GM03348 (cell line): ENCODE measurements around the gene PI4K2B.
"Not testable (repeated sequence)": the region's sequence is repeated elsewhere in the genome, so short reads cannot be mapped to it uniquely, and the experiment has no call there.

Experiments
- DNase-seq: peaks from one replicate; pipeline ENCODE4 v3.0.0; 2012; ENCODE audit warnings: low spot score

Gene PI4K2B

DNA sequence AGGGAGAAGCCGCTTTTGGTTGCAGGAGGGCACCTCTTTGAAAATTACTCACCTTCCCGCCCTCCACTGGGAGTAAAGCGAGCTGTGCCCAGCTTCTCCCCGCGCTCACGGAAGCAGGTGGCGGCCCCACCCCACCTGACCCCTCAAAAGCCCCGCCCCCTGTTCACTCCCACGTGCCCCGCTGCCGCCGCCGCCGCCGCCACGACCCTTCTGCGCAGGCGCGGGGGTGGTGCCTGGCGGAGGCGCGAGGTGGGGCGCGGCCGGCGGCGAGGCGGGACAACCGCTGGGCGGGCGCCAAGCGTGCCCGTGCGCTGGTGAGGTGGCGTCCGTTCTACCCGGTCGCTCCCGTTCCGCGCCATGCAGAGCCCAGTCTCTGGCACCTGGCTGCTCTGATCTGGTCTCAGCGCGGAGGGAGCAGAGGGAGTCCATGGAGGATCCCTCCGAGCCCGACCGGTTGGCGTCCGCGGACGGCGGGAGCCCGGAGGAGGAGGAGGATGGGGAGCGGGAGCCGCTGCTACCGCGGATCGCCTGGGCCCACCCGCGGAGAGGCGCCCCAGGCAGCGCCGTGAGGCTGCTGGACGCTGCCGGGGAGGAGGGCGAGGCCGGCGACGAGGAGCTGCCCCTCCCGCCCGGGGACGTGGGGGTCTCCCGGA lies at the start of gene PI4K2B:
PI4K2B (plus strand) TSS at position 297 of the 653 bp plus-strand sequence; CDS start at position 428, 131 bp downstream.
- peak; percentile 97 for DNase-seq

DNA sequence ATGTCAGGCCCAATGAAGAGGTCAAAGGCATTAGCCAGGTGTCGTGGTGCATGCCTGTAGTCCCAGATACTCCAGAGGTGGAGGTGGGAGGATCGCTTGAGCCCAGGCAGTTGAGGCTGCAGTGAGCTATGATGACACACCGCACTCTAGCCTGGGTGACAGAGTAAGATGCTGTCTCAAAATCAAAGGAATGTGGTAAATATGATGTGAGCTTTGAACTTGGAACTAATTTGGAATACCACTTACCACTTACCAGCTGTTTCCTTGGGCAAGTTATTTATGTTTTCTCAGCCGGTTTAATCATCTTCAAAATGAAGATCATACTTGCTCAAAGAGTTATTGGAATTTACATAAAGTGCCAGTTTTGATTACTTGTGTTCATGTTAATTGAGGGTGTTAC lies 49.8 kb upstream of the PI4K2B start:
- no peak for DNase-seq

DNA sequence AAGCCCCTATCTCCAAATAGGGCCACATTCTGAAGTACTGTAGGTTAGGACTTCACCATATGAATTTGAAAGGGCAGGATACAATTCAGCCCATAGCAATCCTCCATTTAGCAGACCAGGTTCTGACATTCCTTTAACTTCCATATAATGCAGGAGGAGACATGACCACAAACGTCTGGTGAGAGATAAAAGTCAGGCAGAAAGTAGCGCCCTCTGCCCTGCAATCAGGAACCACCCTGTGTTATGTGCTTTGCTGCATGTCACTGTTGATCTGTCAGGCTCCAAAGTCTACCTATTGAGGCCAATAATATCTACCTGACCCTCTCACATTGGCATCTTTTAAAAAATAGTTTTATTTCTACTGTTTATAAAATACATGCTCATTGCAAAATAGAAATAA lies 43.4 kb upstream of the PI4K2B start:
- DNase-seq = no peak

DNA sequence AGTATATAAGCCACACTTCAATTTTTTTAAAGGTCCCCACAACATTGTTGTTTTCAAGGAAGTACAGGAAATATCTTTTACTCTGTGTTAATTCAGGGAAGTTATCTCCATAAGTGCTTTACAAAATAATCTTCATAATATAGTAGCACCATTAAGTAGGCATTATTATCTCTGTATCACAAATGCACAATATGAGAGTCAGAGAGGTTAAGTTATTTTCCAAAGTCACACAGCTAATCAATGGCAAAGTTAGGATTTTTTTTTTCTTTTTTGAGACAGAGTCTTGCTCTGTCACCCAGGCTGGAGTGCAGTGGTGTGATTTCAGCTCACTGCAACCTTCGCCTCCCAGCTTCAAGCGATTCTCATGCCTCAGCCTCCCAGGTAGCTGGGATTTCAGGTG lies 35.1 kb upstream of the PI4K2B start:
- DNase-seq = no peak

DNA sequence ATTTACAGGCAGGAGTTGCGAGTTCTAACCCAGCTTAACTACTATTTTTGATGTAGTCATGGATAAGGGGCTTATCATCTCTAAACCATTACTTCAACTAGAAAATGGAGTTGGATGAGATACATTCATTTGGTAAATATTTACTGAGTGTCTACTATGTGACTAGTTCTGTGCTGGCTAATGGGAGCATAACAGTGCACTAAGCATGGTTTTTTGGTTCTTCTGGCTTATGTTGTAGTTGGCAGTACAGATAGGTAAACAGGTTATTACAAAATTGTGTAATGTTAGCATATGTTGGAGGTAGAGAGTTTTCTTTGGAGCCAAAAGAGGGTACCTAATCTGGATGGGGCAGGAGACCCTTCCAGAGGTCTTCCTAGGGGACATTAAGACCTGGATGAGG lies 25.8 kb upstream of the PI4K2B start:
- no peak for DNase-seq

DNA sequence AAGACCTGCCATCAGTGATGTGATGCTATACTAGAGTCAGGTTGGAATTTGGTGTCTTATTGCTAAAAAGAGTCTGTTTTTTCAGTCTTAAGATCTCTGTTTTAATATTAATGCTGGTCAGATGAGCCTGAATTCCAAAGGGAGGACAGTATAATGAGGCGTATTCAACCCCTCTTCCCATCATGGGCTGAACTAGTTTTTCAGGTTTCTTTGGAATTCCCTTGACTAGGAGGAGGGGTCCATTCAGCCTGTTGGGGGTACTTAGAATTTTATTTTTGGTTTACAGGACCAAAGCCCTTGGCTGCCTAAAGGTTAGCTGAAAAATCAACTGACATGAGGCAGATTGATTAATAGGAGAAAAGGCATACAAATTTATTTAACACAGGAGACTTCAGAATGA lies 24.1 kb upstream of the PI4K2B start:
- no peak for DNase-seq

DNA sequence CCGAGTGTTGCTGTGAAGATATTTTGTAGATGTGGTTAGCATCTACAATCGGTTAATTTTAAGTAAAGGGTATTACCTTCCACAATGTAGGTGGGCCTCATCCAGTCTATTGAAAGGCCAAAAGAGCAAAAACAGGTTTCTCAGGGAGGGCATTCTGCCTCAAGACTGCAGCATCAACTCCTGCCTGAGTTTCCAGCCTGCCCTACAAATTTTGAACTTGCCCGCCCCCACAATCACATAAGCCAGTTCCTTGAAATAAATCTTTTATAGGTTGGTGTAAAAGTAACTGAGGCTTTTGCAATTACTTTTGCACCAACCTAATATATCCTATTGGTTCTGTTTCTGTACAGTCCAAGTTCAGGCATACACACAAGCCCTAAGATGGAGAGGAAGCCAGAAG lies 22.1 kb upstream of the PI4K2B start:
- no peak for DNase-seq

DNA sequence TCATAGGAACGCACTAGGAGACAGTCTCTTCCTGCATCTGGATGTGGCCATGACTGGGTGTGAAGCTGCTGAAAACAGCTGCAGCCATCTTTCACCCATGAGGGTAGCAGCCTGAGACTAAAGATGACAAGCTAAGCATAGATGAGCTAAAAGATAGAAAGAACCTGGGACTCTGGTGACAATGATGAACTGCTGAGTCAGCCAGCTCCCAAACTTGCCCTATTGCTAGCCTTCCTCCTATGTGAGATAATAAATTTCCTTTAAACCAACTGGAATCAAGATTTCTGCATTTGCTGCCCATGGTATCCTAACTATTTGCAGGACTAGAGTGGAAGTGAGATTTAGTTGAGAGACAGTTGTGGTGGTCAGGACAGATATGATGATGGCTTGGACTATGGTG lies 21.0 kb upstream of the PI4K2B start:
- DNase-seq = no peak

DNA sequence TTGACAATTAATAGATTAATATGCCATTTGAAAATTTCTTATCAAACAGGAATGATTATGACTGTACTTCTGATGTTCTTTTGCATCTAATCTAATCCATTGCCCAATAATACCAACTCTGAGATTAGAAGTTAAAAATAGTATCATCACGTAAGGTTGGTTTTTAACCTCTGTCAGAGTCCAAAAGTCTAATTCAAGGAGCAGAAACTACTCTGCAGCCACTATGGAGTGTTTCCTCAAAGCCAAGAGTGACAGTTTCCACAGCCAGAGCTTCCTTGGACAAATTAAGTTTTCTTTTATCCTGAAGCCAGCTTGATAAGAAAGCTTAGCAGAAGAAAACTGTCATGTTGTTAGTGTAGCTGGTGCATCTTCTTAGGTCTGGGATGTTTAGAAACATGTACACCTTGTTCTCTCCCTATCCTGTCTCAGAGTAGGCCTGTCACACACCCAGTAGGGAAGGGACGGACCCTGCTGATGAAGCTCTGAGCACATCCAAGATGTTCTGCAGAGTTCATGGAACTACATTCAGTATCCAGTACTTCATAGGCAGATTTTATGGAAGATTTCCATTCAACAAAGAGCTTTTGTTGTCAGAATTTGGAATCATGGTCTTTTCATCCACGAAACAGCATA lies 20.4 kb upstream of the PI4K2B start:
- DNase-seq = no peak

DNA sequence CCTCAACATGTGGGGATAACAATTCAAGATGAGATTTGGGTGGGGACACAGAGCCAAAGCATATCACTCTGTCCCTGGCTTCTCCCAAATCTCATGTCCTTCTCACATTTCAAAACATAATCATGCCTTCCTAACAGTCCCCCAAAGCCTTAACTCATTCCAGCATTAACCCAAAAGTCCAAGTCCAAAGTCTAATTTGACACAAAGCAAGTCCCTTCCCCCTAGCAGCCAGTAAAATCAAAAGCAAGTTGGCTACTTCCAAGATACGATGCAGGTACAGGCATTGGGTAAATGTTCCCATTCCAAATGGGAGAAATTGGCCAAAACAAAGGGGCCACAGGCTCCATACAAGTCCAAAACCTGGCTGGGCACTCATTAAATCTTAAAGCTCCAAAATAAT lies 19.1 kb upstream of the PI4K2B start:
- DNase-seq = not testable (repeated sequence)

DNA sequence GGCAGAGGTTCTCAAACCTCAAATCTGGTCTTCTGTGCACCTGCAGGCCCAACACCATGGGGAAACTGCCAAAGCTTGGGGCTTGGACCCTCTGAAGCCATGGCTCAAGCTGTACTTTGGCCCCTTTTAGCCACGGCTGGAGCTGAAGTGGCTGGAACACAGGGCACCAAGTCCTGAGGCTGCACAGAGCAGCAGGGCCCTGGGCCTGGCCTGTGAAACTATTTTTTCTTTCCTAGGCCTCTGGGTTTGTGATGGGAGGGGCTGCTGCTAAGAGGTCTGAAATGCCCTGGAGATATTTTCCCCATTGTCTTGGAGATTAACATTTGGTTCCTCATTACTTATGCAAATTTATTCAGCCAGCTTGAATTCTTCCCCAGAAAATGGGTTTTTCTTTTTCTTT lies 18.3 kb upstream of the PI4K2B start:
- no peak for DNase-seq

DNA sequence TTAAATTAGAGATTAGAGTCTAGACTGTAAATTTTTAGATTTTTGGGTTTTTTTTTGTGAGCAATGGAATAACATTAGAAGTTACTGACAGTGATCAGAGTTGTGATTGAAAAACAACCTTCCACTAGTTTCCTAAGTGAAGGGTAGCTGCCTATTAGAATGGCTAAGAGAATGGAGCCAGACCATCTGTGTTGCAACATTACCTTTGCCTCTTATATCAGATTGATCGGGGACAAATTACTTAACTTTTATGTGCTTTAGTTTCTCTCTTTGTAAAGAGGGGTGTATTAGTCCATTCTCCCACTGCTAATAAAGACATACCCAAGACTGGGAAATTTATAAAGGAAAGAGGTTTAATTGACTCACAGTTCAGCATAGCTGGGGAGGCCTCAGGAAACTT lies 12.5 kb upstream of the PI4K2B start:
- DNase-seq = no peak

DNA sequence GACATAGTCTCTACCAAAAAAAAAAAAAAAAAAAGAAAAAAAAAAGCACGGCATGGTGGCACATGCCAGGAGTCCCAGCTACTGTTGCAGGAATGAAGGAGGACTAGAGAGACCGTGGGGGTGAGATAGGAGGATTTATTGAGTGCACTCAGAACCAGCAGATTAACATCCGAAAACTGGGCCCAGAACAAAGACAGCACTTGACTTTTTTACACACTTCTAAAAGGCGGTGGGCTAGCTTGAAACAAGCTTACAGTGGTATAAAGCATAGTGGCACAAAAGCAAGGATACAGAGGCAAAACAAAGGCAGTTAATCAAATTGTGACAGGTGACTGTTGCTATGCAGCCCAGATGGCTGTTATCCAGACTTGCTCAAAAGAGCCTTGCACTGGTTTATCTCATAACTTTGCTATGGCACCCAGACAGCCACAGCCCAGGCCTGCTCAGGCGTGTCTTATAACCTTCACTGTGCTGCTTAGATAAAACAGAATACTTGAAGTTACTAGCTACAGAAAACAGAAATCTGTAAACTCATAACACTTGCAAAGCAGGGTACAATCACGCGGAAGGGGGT lies 9.9 kb upstream of the PI4K2B start:
- DNase-seq = no peak

DNA sequence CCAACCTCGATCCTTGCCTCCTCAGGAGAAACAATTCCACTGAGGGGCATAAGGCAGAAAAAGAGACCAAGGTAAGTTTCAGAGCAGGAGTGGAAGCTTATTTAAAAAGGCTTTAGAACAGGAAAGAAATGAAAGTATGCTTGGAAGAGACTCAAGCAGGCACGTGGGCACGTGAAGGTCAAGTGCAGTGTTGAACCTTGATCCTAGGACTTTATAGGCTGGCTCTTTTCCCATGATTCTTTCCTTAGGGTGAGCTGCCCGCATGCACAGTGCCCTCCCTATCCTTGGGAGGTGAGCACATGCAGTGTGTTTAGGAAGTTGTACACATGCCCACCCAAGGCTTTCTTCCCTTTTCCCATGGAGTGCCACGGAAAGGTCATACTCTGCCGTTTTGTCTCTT lies 4.0 kb upstream of the PI4K2B start:
- DNase-seq = no peak

DNA sequence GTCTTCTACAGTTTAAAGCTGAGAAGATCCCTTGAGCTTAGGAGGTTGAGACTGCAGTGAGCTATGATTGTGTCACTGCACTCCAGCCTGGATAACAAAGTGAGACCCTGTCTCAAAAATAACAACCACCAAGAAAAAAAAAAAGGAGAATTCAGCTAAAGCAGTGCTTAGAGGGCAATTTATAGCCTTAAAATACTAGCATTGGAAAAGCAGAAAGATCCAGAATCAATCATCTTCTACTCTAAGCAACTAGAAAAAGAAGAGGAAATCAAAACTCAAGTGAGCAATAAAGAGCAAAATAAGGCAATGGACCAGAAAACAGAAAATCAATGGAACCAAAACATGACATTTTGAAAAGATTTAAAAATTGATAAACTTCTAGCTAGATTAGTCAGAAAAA lies 639 bp upstream of the PI4K2B start:
- DNase-seq = no peak

DNA sequence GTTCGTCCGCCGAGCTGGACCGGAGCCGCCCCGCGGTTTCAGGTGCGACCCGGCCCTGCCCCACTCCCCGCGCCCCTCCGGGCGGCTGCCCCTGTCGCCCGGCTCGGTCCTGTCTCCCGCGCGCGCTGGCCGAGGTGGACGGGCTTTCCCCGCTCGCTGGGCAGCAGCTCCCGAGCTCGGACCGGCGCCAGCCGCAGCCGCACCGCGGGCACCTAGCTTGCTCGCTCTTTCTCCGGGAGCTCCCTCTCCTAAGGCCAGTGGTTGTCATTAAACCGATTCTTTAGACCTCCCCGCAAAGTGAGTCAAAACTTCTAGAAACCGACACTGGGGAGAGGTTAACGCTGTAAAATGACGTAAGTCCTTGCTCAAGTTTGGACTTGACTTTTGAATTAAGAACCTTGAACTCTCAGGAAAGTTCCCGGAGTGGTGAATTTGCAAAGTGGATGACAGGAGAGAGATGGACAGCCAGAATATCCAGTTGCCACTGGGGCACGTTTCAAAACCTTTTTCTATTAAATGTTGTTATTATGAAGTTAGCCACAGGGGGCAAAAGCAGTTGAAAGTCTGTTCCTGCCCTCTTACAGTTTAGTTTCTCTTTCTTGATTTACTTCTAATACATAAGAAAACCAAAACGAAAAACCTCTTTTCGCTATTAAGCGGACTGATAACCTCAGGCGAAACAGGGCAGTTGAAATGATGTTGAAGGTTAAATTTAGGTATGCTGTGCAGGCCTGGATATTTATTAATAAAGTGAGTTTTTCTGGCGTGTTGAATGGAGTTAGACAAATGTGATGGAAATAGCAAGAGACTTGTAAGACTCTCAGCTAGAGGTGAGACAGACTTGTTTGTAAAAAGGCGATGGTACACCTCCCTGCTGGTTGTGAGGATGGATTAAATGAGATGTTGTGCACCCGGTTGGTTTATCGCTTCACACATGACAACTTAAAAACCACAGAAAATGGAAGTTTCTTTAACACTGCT lies 847 bp downstream of the PI4K2B start:
- DNase-seq = peak; percentile 80

DNA sequence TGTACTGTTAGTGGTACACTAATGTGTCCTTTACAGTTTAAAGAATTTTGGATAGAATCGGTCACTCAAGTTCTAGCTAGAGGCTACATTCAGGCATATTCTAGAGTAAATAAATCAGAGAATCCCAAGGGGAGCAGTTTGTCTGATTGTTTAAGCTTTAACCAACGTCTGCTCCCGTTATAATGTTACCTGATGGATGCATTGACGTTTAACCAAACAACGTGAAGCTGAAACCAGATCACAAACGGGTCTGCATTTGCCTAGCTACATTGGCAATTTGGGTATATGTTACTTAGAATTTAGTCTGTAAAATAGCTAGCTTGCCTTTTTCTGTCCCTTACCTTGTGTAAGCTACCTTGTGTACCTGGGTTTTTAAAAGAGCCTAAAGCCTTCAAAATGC lies 1.6 kb downstream of the PI4K2B start:
- no peak for DNase-seq

DNA sequence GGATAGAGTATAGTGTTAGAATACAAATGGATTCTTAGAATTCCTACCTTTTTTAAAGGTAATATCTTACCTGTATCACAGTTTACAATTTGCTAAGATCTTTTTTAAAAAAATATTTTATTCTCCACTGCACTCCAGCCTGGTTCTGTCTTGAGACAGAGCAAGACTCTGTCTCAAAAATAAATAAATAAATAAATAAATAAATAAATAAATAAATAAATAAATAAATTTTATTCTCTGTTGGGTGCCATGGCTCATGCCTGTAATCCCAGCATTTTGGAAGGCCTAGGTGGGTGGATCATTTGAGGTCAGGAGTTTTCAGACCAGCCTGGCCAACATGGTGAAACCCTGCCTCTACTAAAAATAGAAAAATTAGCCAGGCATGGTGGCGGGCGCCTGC lies 2.2 kb downstream of the PI4K2B start:
- DNase-seq = not testable (repeated sequence)

DNA sequence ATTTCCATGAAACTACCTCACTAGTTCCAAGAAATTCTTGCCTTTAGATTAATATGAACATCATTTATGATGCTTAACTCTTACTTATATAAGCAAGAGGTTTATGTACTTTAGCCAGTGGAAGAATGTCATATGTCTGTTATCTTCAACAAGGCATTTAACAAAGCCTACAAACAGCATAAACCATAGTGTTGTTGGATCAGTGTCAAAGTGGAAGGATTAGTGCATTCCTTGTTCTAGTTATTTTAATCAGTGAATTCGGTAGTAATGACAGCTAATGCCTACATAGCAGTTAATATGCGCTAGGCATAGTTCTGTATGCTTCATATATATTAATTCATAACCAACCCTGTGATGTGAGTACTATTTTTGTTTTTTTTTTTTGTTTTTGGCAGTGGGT lies 3.1 kb downstream of the PI4K2B start:
- DNase-seq = no peak

DNA sequence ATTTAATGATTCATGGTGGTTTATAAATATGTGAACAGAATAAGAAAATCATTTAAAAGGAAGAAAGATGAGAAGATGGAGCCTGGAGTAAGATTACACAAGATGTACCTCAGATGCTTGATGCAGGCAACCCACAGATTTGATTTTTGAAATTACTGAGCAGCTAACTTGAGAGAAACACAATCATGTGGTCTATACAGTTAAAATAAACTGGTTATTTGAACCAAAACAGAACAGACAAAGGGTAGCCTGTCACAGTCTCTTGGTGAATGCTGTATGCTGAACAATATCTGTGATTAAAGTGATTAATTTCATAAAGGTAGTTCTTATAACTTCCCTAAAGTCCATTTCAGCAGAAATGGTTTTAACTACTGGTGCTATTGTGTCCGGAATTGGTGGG lies 4.2 kb downstream of the PI4K2B start:
- no peak for DNase-seq

DNA sequence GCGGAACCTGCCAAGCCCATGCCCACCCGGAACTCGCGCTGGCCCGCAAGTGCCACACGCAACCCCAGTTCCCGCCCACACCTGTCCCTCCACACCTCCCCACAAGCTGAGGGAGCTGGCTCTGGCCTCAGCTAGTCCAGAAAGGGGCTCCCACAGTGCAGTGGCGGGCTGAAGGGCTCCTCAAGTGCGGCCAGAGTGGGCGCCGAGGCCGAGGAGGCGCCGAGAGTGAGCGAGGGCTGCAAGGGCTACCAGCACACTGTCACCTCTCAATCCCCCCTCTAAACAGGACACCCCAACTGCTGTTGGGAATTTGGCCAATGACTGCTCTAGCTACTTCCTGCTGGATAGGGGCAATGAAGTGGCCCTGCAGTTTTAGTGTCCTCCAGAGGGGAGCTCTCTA lies 5.7 kb downstream of the PI4K2B start:
- not testable (repeated sequence) for DNase-seq

DNA sequence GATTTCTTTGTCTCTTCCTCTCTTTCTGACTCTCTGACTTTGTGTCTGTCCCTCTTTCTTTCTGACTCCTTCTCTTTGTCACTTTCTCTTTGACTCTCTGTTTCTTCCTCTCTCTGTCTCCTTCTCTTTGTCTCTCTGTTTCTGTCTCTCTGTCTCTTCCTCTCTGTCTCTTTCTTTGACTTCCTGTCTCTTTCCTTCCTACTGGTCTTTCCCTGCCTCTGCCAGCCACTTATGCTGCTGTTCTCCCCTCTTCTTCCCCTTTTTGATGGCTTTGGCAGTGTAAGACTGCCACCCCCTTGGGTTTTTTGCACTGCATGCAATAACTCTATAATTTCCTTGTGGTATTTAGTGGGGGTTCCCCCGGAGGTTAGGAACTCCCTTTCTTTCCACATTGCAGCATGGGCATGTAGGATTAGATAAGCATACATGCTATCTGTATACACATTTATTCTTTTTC lies 6.9 kb downstream of the PI4K2B start:
- DNase-seq = not testable (repeated sequence)
